GM10248 (cell line): Measurements from ENCODE around the gene VWDE.

Experiments
- CTCF ChIA-PET: fragments of 300-600 bp; sonication (Branson Sonifier 250); formaldehyde crosslinking; extraction: SDS; loops from one replicate; lab custom pipeline; 2021; ENCODE audit warnings: antibody characterized with exemption; lab: Yijun Ruan, JAX
- POLR2A ChIA-PET: fragments of 350-650 bp; sonication (Branson Sonifier 250); formaldehyde crosslinking; extraction: SDS; loops from one replicate; lab custom pipeline; 2020; ENCODE audit warnings: antibody characterized with exemption; lab: Yijun Ruan, JAX
- DNase-seq: peaks from one replicate; pipeline ENCODE4 v3.0.0; 2012; ENCODE audit errors: extremely low spot score
- CTCF ChIP-seq: IDR thresholded peaks from 2 replicates; pipeline ENCODE4 v1.5.1; 2012; ENCODE audit warnings: mild to moderate bottlenecking, low read depth; ENCODE audit errors: extremely low read depth, missing control alignments, control extremely low read depth

Gene VWDE

GRCh38 chr7:12300415-12300814 lies 103.2 kb downstream of the VWDE start:
- no peak for TF ChIP-seq CTCF
- CTCF ChIA-PET = interaction anchor here (2.3 kb wide), 1 partner anchor 8 kb away, joined by 14 read pairs; no protein-coding TSS in a partner anchor
- no peak for DNase-seq
- POLR2A ChIA-PET = no interaction called here

GRCh38 chr7:12299367-12299766 lies 104.3 kb downstream of the VWDE start:
- CTCF ChIA-PET = no interaction called here
- no peak for DNase-seq
- TF ChIP-seq CTCF = no peak
- POLR2A ChIA-PET = no interaction called here

- CTCF ChIA-PET = interaction anchor here (0.7 to 1.8 kb wide), 5 partner anchors 9 to 161 kb away, joined by 3 to 6 read pairs (median 3); no protein-coding TSS in a partner anchor
- DNase-seq = no peak
- POLR2A ChIA-PET = no interaction called here
- no peak for TF ChIP-seq CTCF
These were observed 106.2 kb downstream of the VWDE start for GRCh38 chr7:12297283-12298108.

- no peak for DNase-seq
- POLR2A ChIA-PET = no interaction called here
- TF ChIP-seq CTCF = no peak
- CTCF ChIA-PET = interaction anchor here (1.0 to 1.8 kb wide), 4 partner anchors 9 to 93 kb away, joined by 3 to 6 read pairs (median 4); no protein-coding TSS in a partner anchor
These were observed 107.6 kb downstream of the VWDE start for GRCh38 chr7:12296051-12296570.

- DNase-seq = no peak
- no peak for TF ChIP-seq CTCF
- CTCF ChIA-PET = no interaction called here
- POLR2A ChIA-PET = no interaction called here
These were observed 109.0 kb downstream of the VWDE start for GRCh38 chr7:12294701-12295100.

- ChIA-PET CTCF (interaction anchor here (0.8 to 2.9 kb wide), 7 partner anchors 10 to 219 kb away, joined by 3 to 14 read pairs (median 4); no protein-coding TSS in a partner anchor), POLR2A (no interaction called here)
- no peak for DNase-seq
- TF ChIP-seq CTCF = peak; percentile 32
These were observed 111.8 kb downstream of the VWDE start for GRCh38 chr7:12291870-12292269.
